Stimulated activated CD8-positive, alpha-beta memory T cell treated with anti-CD3 and anti-CD28 coated beads, Interleukin-15, amount 100 ng/mL, for 48 hours (primary cell): ENCODE measurements around the gene OTULIN.

ENCODE experiments used
- DNase-seq, 2 donors: peaks; one replicate each; pipeline ENCODE4 v3.0.0-alpha.2; 2020; ENCODE audit warnings: low read depth in 2 of 2

The OTULIN gene

GRCh38 chr5:14664270-14665100 lies at the start of gene OTULIN:
Gene OTULIN, plus strand, starts transcription at chr5:14664718. Its CDS starts 108 bp downstream, at chr5:14664826.
- DNase-seq, result peak; percentile 89 to 90

GRCh38 chr5:14615365-14615764 lies 49.2 kb upstream of the OTULIN start:
- no peak for DNase-seq

- DNase-seq, result no peak
Observed at GRCh38 chr5:14617441-14617840, 47.1 kb upstream of the OTULIN start.

- no peak for DNase-seq
Observed at GRCh38 chr5:14627270-14627669, 37.2 kb upstream of the OTULIN start.

GRCh38 chr5:14628346-14628745 lies 36.2 kb upstream of the OTULIN start:
- peak; percentile 3 to 22 for DNase-seq

GRCh38 chr5:14630671-14631070 lies 33.8 kb upstream of the OTULIN start:
- no peak for DNase-seq

- DNase-seq, result no peak
Observed at GRCh38 chr5:14635656-14636055, 28.9 kb upstream of the OTULIN start.

- DNase-seq, result no peak
Observed at GRCh38 chr5:14640765-14641164, 23.8 kb upstream of the OTULIN start.

- DNase-seq, result no peak
Observed at GRCh38 chr5:14644623-14645237, 19.8 kb upstream of the OTULIN start.

GRCh38 chr5:14650052-14650451 lies 14.5 kb upstream of the OTULIN start:
- no peak for DNase-seq

- no peak for DNase-seq
Observed at GRCh38 chr5:14655146-14655741, 9.3 kb upstream of the OTULIN start.

- no peak for DNase-seq
Observed at GRCh38 chr5:14656898-14657297, 7.6 kb upstream of the OTULIN start.

- DNase-seq, result no peak
Observed at GRCh38 chr5:14659821-14660607, 4.5 kb upstream of the OTULIN start.

- DNase-seq, result no peak
Observed at GRCh38 chr5:14660833-14661232, 3.7 kb upstream of the OTULIN start.

- no peak for DNase-seq
Observed at GRCh38 chr5:14662721-14663260, 1.7 kb upstream of the OTULIN start.

- DNase-seq, result no peak
Observed at GRCh38 chr5:14663734-14664269, 716 bp upstream of the OTULIN start.

- no peak for DNase-seq
Observed at GRCh38 chr5:14665101-14665822, 744 bp downstream of the OTULIN start.

GRCh38 chr5:14665949-14666348 lies 1.4 kb downstream of the OTULIN start:
- DNase-seq, result peak in 1 of 2 donors; percentile 46

GRCh38 chr5:14666357-14666756 lies 1.8 kb downstream of the OTULIN start:
- no peak for DNase-seq

- no peak for DNase-seq
Observed at GRCh38 chr5:14667290-14667689, 2.8 kb downstream of the OTULIN start.

- DNase-seq, result no peak
Observed at GRCh38 chr5:14667770-14668169, 3.3 kb downstream of the OTULIN start.
